ENCODE data around the gene ABO. TPM values are rescaled to one million over a fixed set of nuclear protein-coding genes. Genes with fewer than 3 reads are reported as not detected.

The ABO gene
- total RNA-seq, 1 experiment from 2014 or later, result 1.2 TPM

GRCh38 chr9:133261753-133262120, 13.3 kb downstream of the ABO start:
- POLR2A ChIA-PET, result no interaction called here
- no peaks in the 10 kb centered on the region for H3K9me2 ChIP-seq (ENCODE audit: insufficient read depth)
- RAD21 ChIA-PET (ENCODE audit: low non-redundant PET in 1 of 2, low total read pairs in 2 of 2, uncharacterized antibody in 2 of 2, unreplicated experiment in 2 of 2), result no interaction called here
- no peak overlapping the region for H3K4me2 ChIP-seq (ENCODE audit: low read length)
- ATAC-seq (no peak), DNase-seq (ENCODE audit: low read depth, low spot score) (no peak)
- H3K79me2 ChIP-seq (ENCODE audit: insufficient read depth, low read length), result no peaks in the 10 kb centered on the region
- no peak for TF ChIP-seq EGR1 (IDR thresholded peaks at IDR 0.05; ENCODE audit: low read depth)
- no peak for TF ChIP-seq ZFX (IDR thresholded peaks at IDR 0.05)
- TF ChIP-seq FOSL1 (IDR thresholded peaks at IDR 0.05; ENCODE audit: low read depth), result no peak
- no peak for TF ChIP-seq JUND (IDR thresholded peaks at IDR 0.05)
- TF ChIP-seq SP1 (IDR thresholded peaks at IDR 0.05; ENCODE audit: low read depth), result no peak
- no peak for TF ChIP-seq SRF (IDR thresholded peaks at IDR 0.05; ENCODE audit: low read depth)
- TF ChIP-seq ZBTB33 (IDR thresholded peaks at IDR 0.05; ENCODE audit: extremely low read depth, insufficient replicate concordance, low read length), result no peak
- no peak for TF ChIP-seq ATF3 (IDR thresholded peaks at IDR 0.05)
- TF ChIP-seq YY1 (IDR thresholded peaks at IDR 0.05; ENCODE audit: extremely low read depth, insufficient replicate concordance, low read depth, low read length), result no peak
- TF ChIP-seq SIN3A (IDR thresholded peaks at IDR 0.05; ENCODE audit: low read depth), result no peak
- TF ChIP-seq CEBPB (IDR thresholded peaks at IDR 0.05; ENCODE audit: low read depth), result no peak
- TF ChIP-seq TCF7L2 (IDR thresholded peaks at IDR 0.05; ENCODE audit: borderline replicate concordance, extremely low read depth, insufficient read depth, insufficient read length), result no peak
- TF ChIP-seq REST (IDR thresholded peaks at IDR 0.05; ENCODE audit: low read depth), result no peak
- TF ChIP-seq CBX3 (IDR thresholded peaks at IDR 0.05; ENCODE audit: low read depth), result no peak
- TF ChIP-seq ELF1 (IDR thresholded peaks at IDR 0.05; ENCODE audit: borderline replicate concordance, low read depth), result no peak
- TF ChIP-seq EZH2phosphoT487 (IDR thresholded peaks at IDR 0.05; ENCODE audit: borderline replicate concordance), result no peak
- CTCF ChIA-PET, result no interaction called here
- H3K9me3 ChIP-seq (ENCODE audit: control insufficient read depth in 1 of 2, insufficient read depth in 1 of 2, low read depth in 1 of 2, low read length in 2 of 2), result no peaks in the 10 kb centered on the region
- no peak overlapping the region for H3K9ac ChIP-seq (ENCODE audit: low read length)
- no peaks in the 10 kb centered on the region for H3K36me3 ChIP-seq (ENCODE audit: control insufficient read depth in 1 of 2, insufficient read depth in 2 of 2, low read length in 2 of 2)
- no peak overlapping the region for H2AFZ ChIP-seq (ENCODE audit: low read depth, low read length, poor library complexity, severe bottlenecking)
- no peaks in the 10 kb centered on the region for H3K4me1 ChIP-seq (ENCODE audit: control insufficient read depth in 1 of 2, insufficient read depth in 2 of 2, low read length in 2 of 2)
- H3K27me3 ChIP-seq (ENCODE audit: insufficient read depth, low read length), result no peaks in the 10 kb centered on the region
- H3K27ac ChIP-seq (ENCODE audit: low read depth, low read length), result no peak overlapping the region
- intact Hi-C loops (cut with micrococcal nuclease), result no loop called here
- no peaks in the 10 kb centered on the region for H4K20me1 ChIP-seq (ENCODE audit: insufficient read depth)
- H3K4me3 ChIP-seq (replicated peaks in 1 of 2; ENCODE audit: low read depth in 1 of 2, low read length in 2 of 2), result no peak overlapping the region
- no TSS peak for BruUV-seq (replicated peaks)

Measured in HCT116 (cell line).